Hepatocyte (in vitro differentiated cells): ENCODE results near the gene PDP2.

Experiments
- CTCF ChIP-seq: fragments of 200-600 bp; sonication (generic); IDR thresholded peaks from 2 replicates; pipeline ENCODE4 v1.5.1; 2016; ENCODE audit warnings: antibody characterized with exemption, mild to moderate bottlenecking; ENCODE audit not compliant: poor library complexity
- EZH2 ChIP-seq: fragments of 200-600 bp; sonication (generic); IDR thresholded peaks from 2 replicates; pipeline ENCODE4 v1.6.1; 2016; ENCODE audit warnings: antibody characterized with exemption, mild to moderate bottlenecking, borderline replicate concordance
- EZH2phosphoT487 ChIP-seq: fragments of 200-600 bp; sonication (generic); IDR thresholded peaks from one replicate; pipeline ENCODE4 v1.6.1; 2018; ENCODE audit warnings: antibody characterized with exemption, mild to moderate bottlenecking, low read depth, moderate library complexity; ENCODE audit not compliant: unreplicated experiment, severe bottlenecking

GRCh38 chr16:66874079-66874775 is 6.1 kb upstream of the PDP2 start:
- TF ChIP-seq EZH2 (no peak), CTCF (no peak), EZH2phosphoT487 (no peak)
